ENCODE results near the gene CHST10.

Gene CHST10

DNA sequence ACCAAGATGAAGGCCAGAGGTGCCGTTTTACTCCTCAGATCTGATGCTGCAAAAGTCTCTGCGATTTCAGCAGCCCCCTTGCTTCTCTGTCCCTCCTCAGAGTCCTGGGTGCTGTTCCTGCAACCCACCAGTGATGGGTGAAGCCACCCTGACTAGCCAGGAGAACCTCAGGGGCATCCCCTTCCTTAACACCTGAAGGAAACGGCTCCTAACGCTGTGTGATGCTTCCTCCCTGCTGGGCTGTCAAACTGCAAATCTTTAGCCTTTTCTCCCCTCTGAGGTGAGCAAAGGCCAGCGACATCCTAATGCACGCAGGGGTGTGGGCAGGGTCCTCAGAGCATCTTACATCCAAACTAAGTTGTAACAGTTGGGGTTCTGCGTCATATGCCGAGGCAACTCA is 24.8 kb downstream of the CHST10 start:
- Histone ChIP-seq H3K4me3 (replicated peaks; ENCODE audit: low read depth, low read length) (no peak overlapping the region), H3K27me3 (replicated peaks; ENCODE audit: control insufficient read depth, insufficient read depth, low read length) (no peaks in the 10 kb centered on the region), H3K36me3 (ENCODE audit: control insufficient read depth, insufficient read depth, low read length) (peaks cover 6% of the 10 kb centered on the region)
- TF ChIP-seq, protein P1, sequence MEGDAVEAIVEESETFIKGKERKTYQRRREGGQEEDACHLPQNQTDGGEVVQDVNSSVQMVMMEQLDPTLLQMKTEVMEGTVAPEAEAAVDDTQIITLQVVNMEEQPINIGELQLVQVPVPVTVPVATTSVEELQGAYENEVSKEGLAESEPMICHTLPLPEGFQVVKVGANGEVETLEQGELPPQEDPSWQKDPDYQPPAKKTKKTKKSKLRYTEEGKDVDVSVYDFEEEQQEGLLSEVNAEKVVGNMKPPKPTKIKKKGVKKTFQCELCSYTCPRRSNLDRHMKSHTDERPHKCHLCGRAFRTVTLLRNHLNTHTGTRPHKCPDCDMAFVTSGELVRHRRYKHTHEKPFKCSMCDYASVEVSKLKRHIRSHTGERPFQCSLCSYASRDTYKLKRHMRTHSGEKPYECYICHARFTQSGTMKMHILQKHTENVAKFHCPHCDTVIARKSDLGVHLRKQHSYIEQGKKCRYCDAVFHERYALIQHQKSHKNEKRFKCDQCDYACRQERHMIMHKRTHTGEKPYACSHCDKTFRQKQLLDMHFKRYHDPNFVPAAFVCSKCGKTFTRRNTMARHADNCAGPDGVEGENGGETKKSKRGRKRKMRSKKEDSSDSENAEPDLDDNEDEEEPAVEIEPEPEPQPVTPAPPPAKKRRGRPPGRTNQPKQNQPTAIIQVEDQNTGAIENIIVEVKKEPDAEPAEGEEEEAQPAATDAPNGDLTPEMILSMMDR (IDR thresholded peaks at IDR 0.05; ENCODE audit: insufficient read depth, low read length, poor library complexity, severe bottlenecking): no peak
- DNase-seq (ENCODE audit: extremely low read depth, insufficient read length): no peak

DNA sequence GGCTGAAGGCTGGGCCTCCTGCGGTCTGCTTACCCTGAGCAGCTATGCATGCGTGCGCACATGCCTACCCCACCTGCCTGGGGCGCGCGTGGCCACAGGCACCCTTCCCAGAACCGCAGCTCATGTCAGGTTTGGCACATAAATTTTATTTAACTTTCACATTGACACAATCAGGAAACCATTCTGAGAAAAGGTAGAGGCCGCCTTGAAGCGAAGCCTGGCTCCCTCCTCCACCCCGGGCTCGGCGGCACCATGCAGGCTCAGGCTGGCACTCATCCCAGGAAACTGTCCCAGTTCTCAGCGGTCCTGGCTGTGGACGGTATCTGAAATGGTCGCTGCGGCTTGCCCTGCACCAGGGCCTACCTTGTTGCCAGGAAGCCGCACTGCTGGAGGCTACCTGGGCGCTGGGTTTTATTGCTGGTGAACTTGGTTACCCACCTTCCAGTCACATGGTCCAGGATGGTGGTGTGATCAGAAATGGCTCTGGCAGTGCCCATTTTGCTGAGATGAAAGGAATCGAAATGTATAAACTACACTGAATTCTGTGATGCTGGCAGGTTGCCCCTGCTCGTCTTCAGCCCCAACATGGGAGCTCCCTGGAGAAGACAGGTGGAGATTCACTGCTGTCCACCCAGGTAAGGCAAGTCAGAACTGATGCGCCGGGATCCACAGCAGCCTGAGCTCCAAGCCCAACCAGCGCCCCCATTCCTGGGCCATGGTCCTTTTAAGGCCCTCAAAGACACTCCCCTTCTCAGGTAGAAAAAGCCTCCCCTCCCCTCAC is 25.5 kb downstream of the CHST10 start:
- Histone ChIP-seq H3K4me3 (replicated peaks; ENCODE audit: low read depth, low read length) (no peak overlapping the region), H3K36me3 (ENCODE audit: control insufficient read depth, insufficient read depth, low read length) (peaks cover 5% of the 10 kb centered on the region), H3K27me3 (replicated peaks; ENCODE audit: control insufficient read depth, insufficient read depth, low read length) (no peaks in the 10 kb centered on the region)
- DNase-seq (ENCODE audit: extremely low read depth, insufficient read length): no peak
- TF ChIP-seq, protein P1 (IDR thresholded peaks at IDR 0.05; ENCODE audit: insufficient read depth, low read length, poor library complexity, severe bottlenecking): no peak

DNA sequence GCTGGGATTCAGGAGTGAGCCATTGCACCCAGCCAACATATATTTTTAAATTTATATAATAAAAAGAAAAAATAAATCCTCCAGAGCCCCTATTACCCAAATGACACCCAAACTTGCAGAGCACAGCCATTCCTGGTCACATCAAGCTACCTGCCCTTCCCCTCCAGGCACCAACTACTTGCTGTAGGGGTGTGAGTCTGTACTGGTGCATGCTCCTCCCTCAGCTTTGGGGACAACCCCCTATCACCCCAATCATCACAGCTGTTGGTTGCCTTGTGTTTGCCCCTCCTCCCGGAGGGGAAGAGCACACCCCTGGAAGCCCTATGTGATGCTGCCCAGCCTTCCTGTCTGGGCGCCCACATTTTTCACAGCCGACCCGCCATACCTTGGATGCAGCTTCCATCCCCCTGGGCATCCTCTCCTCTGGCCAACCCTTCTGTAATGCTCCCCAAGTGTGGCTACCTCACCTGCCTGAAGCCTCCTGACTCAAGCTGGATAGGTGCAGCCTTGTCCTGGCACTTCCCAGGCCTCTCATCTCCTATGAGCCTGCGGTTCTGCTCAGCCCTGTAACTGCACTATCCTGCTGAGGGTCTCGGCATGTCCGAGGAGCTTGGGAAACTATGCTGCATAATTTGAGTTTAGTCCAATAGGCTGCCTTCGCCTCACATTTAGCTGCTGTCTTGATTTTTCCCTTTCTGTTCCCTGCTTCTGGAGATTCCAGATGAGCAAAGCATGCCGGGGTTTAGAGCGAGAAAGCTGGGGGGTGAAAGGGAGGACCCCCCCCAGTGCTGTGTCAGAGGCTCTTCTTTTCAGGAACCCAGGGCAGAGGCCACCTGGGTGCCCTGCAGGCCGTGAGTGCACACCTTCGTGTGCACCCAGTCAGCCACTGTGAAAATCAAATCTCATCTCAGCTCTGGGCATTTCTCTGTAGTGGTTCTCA is 27.2 kb downstream of the CHST10 start:
- Histone ChIP-seq H3K27me3 (replicated peaks; ENCODE audit: control insufficient read depth, insufficient read depth, low read length) (no peaks in the 10 kb centered on the region), H3K4me3 (replicated peaks; ENCODE audit: low read depth, low read length) (no peak overlapping the region), H3K36me3 (ENCODE audit: control insufficient read depth, insufficient read depth, low read length) (peaks cover 5% of the 10 kb centered on the region)
- no peak for DNase-seq (ENCODE audit: extremely low read depth, insufficient read length)
- TF ChIP-seq, protein P1 (IDR thresholded peaks at IDR 0.05; ENCODE audit: insufficient read depth, low read length, poor library complexity, severe bottlenecking): no peak

DNA sequence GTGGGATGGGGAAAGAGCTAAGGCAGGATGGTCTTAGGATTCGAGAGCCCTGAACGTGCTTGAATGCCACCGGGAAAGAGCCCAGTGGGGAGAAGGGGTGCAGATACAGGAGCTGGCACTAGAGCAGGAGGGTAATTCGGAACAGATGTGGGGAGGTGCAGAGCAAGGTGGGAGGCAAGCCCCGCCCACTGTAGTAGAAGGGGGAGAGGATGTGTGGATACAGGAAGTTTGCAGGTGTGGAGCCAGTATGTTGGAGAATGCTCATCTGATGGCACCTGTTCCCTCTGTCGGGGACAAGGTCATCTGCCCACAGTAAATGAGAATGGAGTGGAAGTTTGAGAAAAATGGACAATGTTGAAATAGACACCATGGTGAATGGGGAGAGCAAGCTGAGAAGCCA is 28.8 kb downstream of the CHST10 start:
- no peak for DNase-seq (ENCODE audit: extremely low read depth, insufficient read length)

DNA sequence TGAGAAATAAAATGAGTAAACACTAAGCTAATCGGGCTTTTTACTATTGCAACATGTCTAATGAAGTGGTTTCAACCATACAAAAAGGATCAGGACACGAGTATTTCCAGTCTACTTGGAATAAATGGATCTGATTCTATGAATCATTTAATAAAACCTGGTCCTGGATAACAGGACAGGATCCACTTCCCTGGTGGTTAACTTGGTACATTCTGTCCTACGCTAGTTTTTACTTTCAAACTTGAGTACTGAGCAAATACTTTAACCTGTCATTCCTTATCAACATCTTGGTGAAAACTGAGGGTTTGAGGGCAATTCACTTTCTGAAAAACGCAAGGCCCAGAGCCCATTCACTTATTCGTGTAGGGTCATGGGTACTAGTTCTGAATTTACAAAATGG is 33.5 kb downstream of the CHST10 start:
- Histone ChIP-seq H3K27me3 (replicated peaks; ENCODE audit: control insufficient read depth, insufficient read depth, low read length) (no peaks in the 10 kb centered on the region), H3K36me3 (ENCODE audit: control insufficient read depth, insufficient read depth, low read length) (no peaks in the 10 kb centered on the region), H3K4me3 (replicated peaks; ENCODE audit: low read depth, low read length) (no peak overlapping the region)
- DNase-seq (ENCODE audit: extremely low read depth, insufficient read length): no peak
- TF ChIP-seq, protein P1 (IDR thresholded peaks at IDR 0.05; ENCODE audit: insufficient read depth, low read length, poor library complexity, severe bottlenecking): no peak

More for the DNA sequence above, 28.8 kb downstream of the CHST10 start:
- TF ChIP-seq, protein P1 (IDR thresholded peaks at IDR 0.05; ENCODE audit: insufficient read depth, low read length, poor library complexity, severe bottlenecking): no peak
- Histone ChIP-seq H3K4me3 (replicated peaks; ENCODE audit: low read depth, low read length) (no peak overlapping the region), H3K36me3 (ENCODE audit: control insufficient read depth, insufficient read depth, low read length) (peaks cover 5% of the 10 kb centered on the region), H3K27me3 (replicated peaks; ENCODE audit: control insufficient read depth, insufficient read depth, low read length) (no peaks in the 10 kb centered on the region)

Data from GM06990 (cell line).